ENCODE measurements around the gene LFNG. TPM values are rescaled to one million over a fixed set of nuclear protein-coding genes. Genes with fewer than 3 reads are reported as not detected.

Gene LFNG
- total RNA-seq, 1 donor from 2014 or later, result 19.0 TPM

- Mint-ChIP-seq H3K36me3 (no peaks in the 10 kb centered on the region), H3K4me3 (no peak overlapping the region), H3K4me1 (no peaks in the 10 kb centered on the region), H3K27ac (no peak overlapping the region), H3K9me3 (no peaks in the 10 kb centered on the region), H3K27me3 (ENCODE audit: low read depth) (no peaks in the 10 kb centered on the region)
- TF ChIP-seq CTCF (IDR thresholded peaks at IDR 0.05; ENCODE audit: unreplicated experiment), result no peak
- DNase-seq (ENCODE audit: low spot score in 2 of 2, unreplicated experiment in 2 of 2), result no peak
Observed at GRCh38 chr7:2476776-2477446, 42.7 kb upstream of the LFNG start.

DNA sequence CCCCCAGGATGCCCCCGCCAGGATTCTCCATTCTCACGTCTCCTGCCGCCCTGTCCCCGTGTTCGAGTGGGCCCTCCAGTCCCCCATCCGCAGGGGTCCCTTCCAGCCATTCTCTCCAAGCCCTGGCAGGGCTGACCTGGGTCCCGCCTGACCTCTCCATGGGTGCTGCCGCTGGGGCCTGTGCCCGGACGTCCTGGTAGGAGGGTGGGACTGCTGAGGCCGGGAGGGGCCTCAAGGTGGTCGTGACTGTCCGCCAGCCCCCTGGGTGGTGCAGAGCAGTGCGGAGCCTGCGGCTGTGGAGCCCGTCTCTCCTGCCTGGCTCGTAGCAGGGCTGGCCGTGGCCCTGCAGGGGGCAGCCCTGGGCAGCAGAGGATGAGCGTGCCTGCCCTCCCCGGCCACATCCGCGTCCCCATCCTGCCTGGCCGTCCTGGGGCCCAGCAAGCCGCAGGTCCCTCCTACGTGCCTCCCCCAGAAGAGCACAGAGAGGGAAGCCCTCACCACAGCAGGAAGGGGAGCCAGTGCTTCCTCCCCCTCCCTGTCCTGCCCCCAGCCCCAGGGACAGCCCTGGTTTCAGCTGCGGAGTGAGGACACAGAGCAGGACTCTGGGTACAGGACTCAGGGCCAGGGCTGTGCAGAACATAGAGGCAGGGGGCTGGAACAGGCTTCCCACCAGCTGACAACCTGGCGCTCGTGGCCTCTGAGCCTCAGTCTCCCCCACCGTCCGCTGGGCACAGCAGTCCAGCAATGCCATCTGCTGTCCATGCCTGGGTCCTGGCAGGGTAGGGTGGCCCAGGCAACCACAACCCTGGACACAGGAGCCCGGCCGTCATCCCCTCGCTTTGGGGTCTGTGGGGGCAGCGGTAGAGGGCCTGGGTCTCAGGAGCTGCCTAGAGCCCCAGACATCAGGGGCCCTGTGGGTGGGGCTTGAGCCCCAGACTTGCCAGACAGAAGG lies 41.9 kb upstream of the LFNG start:
- Mint-ChIP-seq H3K9me3 (no peaks in the 10 kb centered on the region), H3K27me3 (ENCODE audit: low read depth) (no peaks in the 10 kb centered on the region), H3K4me1 (no peaks in the 10 kb centered on the region), H3K36me3 (no peaks in the 10 kb centered on the region), H3K27ac (no peak overlapping the region), H3K4me3 (no peak overlapping the region)
- DNase-seq (ENCODE audit: low spot score in 2 of 2, unreplicated experiment in 2 of 2), result no peak
- TF ChIP-seq CTCF (IDR thresholded peaks at IDR 0.05; ENCODE audit: unreplicated experiment), result peak; percentile 50

GRCh38 chr7:2478399-2478785 lies 41.2 kb upstream of the LFNG start:
- H3K27ac Mint-ChIP-seq, result no peak overlapping the region
- DNase-seq (ENCODE audit: low spot score in 2 of 2, unreplicated experiment in 2 of 2), result no peak
- no peaks in the 10 kb centered on the region for H3K4me1 Mint-ChIP-seq

DNA sequence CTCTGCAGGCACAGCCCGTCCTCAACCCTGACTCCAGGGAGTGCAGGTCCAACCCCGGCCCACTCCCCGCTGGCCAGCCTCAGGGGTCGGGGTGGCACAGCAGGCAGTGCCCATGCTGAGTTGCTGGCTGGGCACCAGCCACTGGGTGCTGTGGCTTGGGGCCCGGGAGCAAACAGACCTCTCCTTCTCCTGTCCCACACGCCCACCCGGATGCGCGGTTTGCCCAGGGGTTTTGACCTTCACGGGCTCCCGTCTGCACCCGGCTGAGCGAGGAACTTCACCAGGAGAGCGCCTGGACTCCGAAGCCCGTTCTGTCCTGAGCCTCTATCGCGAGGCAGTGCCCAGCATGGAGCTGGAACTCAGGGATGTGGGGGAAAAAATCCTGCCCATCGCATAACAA lies 40.8 kb upstream of the LFNG start:
- Mint-ChIP-seq H3K27ac (no peak overlapping the region), H3K4me1 (no peaks in the 10 kb centered on the region), H3K4me3 (no peak overlapping the region)

More at GRCh38 chr7:2478399-2478785, 41.2 kb upstream of the LFNG start:
- no peaks in the 10 kb centered on the region for H3K27me3 Mint-ChIP-seq (ENCODE audit: low read depth)
- no peak for TF ChIP-seq CTCF (IDR thresholded peaks at IDR 0.05; ENCODE audit: unreplicated experiment)
- H3K4me3 Mint-ChIP-seq, result no peak overlapping the region
- no peaks in the 10 kb centered on the region for H3K36me3 Mint-ChIP-seq
- H3K9me3 Mint-ChIP-seq, result no peaks in the 10 kb centered on the region

More for the DNA sequence above, 40.8 kb upstream of the LFNG start:
- DNase-seq (ENCODE audit: low spot score in 2 of 2, unreplicated experiment in 2 of 2), result no peak
- Mint-ChIP-seq H3K9me3 (no peaks in the 10 kb centered on the region), H3K27me3 (ENCODE audit: low read depth) (no peaks in the 10 kb centered on the region), H3K36me3 (no peaks in the 10 kb centered on the region)
- no peak for TF ChIP-seq CTCF (IDR thresholded peaks at IDR 0.05; ENCODE audit: unreplicated experiment)

Measured in mesothelial cell of epicardium (in vitro differentiated cells).